GM12878 (cell line): ENCODE measurements around the gene PIP4K2B. TPM values are rescaled to one million over a fixed set of nuclear protein-coding genes. Genes with fewer than 3 reads are reported as not detected.
A peak's percentile ranks its signal among the peaks of the same experiment; 100 is the strongest.

Experiments
- ATAC-seq: fragments of 200-7000 bp; cut with Tn5 transposase; 3 replicates; pipeline ENCODE4 v1.9.1; 2020; ENCODE audit warnings: mild to moderate bottlenecking, moderate library complexity
- BruUV-seq: library from RNA; stranded (reverse); fragments of 400-500 nt; replicated peaks from 2 replicates; lab custom pipeline; 2021; lab: Mats Ljungman, UMichigan
- CTCF ChIA-PET: fragments of 300-600 bp; sonication (Branson Sonifier 250); formaldehyde crosslinking; extraction: SDS; loops from one replicate; lab custom pipeline; 2021; ENCODE audit warnings: inconsistent platforms; lab: Yijun Ruan, JAX
- POLR2A ChIA-PET: fragments of 350-600 bp; formaldehyde crosslinking; extraction: SDS; loops from one replicate; lab custom pipeline; 2021; ENCODE audit warnings: inconsistent platforms; lab: Charles Lee
- RAD21 ChIA-PET: fragments of 300-600 bp; sonication (Branson Sonifier 250); formaldehyde crosslinking; loops from one replicate; lab custom pipeline; 2023; ENCODE audit warnings: antibody characterized with exemption; ENCODE audit not compliant: unreplicated experiment; lab: Charles Lee
- SMC1A ChIA-PET: fragments of 300-600 bp; sonication (Branson Sonifier 250); formaldehyde crosslinking; loops from one replicate; lab custom pipeline; 2023; ENCODE audit not compliant: unreplicated experiment, uncharacterized antibody; lab: Charles Lee
- DNase-seq: peaks from one replicate; pipeline ENCODE4 v3.0.0-alpha.2; 2011; ENCODE audit warnings: low read depth, low spot score
- FAIRE-seq: peaks from 3 replicates; lab custom pipeline; 2011; peaks lifted over from hg19 to GRCh38; lab: Jason Lieb, UNC
- H2AFZ ChIP-seq: 2 replicates; pipeline ENCODE4 v1.6.0; 2011; ENCODE audit warnings: low read depth, low read length, control low read depth; ENCODE audit not compliant: control insufficient read depth
- H3K27ac ChIP-seq: 2 replicates; pipeline ENCODE4 v1.5.1; 2011; ENCODE audit warnings: control low read depth; ENCODE audit not compliant: control insufficient read depth, insufficient read depth
- H3K27me3 ChIP-seq, 2 experiments: replicated peaks in 1 of 2; 2 replicates each; pipeline versions ENCODE4 v1.6.0 to v1.6.1; 2011; ENCODE audit warnings: low read length in 1 of 2; ENCODE audit not compliant: control insufficient read depth in 2 of 2, insufficient read depth in 2 of 2
- H3K36me3 ChIP-seq, 2 experiments: 2 replicates each; pipeline ENCODE4 v1.5.1; 2011; ENCODE audit warnings: low read length in 1 of 2; ENCODE audit not compliant: control insufficient read depth in 2 of 2, insufficient read depth in 2 of 2
- H3K4me1 ChIP-seq: 2 replicates; pipeline ENCODE4 v1.6.1; 2011; ENCODE audit warnings: mild to moderate bottlenecking, low read length, moderate library complexity, mixed read lengths; ENCODE audit not compliant: control insufficient read depth, insufficient read depth
- H3K4me2 ChIP-seq: 2 replicates; pipeline ENCODE4 v1.6.0; 2011; ENCODE audit warnings: control low read depth; ENCODE audit not compliant: control insufficient read depth, insufficient read depth
- H3K4me3 ChIP-seq: fragments of 200-600 bp; sonication (generic); 2 replicates; pipeline ENCODE4 v1.5.1; 2016
- H3K79me2 ChIP-seq: 2 replicates; pipeline ENCODE4 v1.6.0; 2011; ENCODE audit warnings: low read length; ENCODE audit not compliant: control insufficient read depth, insufficient read depth
- H3K9ac ChIP-seq: 2 replicates; pipeline ENCODE4 v1.8.0; 2011; ENCODE audit warnings: low read length, control low read depth, mixed read lengths; ENCODE audit not compliant: control insufficient read depth, insufficient read depth
- H3K9me3 ChIP-seq: replicated peaks from 3 replicates; pipeline ENCODE4 v1.5.1; 2011; ENCODE audit warnings: mild to moderate bottlenecking, low read length; ENCODE audit not compliant: control insufficient read depth, insufficient read depth
- H4K20me1 ChIP-seq: 2 replicates; pipeline ENCODE4 v1.6.0; 2011; ENCODE audit not compliant: control insufficient read depth, insufficient read depth
- BHLHE40 ChIP-seq, 2 experiments: fragments of 450-650 bp in 1 of 2; IDR thresholded peaks; 2 replicates each; pipeline ENCODE4 v1.6.1; 2011 to 2017; ENCODE audit warnings: low read depth in 2 of 2, borderline replicate concordance in 1 of 2, improper control_type of control experiment in 1 of 2, low read length in 1 of 2, mild to moderate bottlenecking in 1 of 2
- FOXK2 ChIP-seq: fragments of 450-650 bp; IDR thresholded peaks from 2 replicates; pipeline ENCODE4 v1.6.1; 2017; ENCODE audit warnings: mild to moderate bottlenecking, moderate library complexity
- IRF4 ChIP-seq: IDR thresholded peaks from 2 replicates; pipeline ENCODE4 v1.6.1; 2011; ENCODE audit warnings: low read depth, low read length
- MXI1 ChIP-seq: fragments of 150-350 bp; IDR thresholded peaks from 2 replicates; pipeline ENCODE4 v1.6.1; 2011; ENCODE audit warnings: low read depth, mild to moderate bottlenecking, inconsistent platforms, low read length, improper control_type of control experiment
- NBN ChIP-seq: fragments of 450-650 bp; IDR thresholded peaks from 2 replicates; pipeline ENCODE4 v1.6.1; 2016
- NR2F1 ChIP-seq: fragments of 450-650 bp; conservative IDR thresholded peaks from 2 replicates; pipeline ENCODE4 v1.6.1; 2017; ENCODE audit warnings: mild to moderate bottlenecking
- SIN3A ChIP-seq: IDR thresholded peaks from 2 replicates; pipeline ENCODE4 v1.6.1; 2012; ENCODE audit warnings: low read depth, low read length, improper control_type of control experiment
- SUZ12 ChIP-seq: fragments of 200-600 bp; sonication (generic); IDR thresholded peaks from one replicate; pipeline ENCODE4 v1.6.1; 2018; ENCODE audit warnings: antibody characterized with exemption, mild to moderate bottlenecking; ENCODE audit not compliant: unreplicated experiment
- TCF12 ChIP-seq: IDR thresholded peaks from 2 replicates; pipeline ENCODE4 v1.6.1; 2011; ENCODE audit warnings: low read depth, mild to moderate bottlenecking, low read length
- WRNIP1 ChIP-seq: IDR thresholded peaks from 2 replicates; pipeline ENCODE4 v1.6.1; 2011; ENCODE audit warnings: low read depth, low read length, improper control_type of control experiment, borderline replicate concordance
- WGBS: methylation state at CpG from one replicate; pipeline ENCODE4 v1.1.6; 2016; ENCODE audit warnings: low lambda C conversion rate; ENCODE audit not compliant: insufficient replicate concordance, insufficient coverage; ENCODE audit errors: missing lambda C conversion rate; 5-methylcytosine and 5-hydroxymethylcytosine counted together
- in situ Hi-C: fragments of 300-500 bp; cut with MboI; formaldehyde crosslinking; loops from 9 replicates; pipeline ENCODE4 v1.14.3; 2018; ENCODE audit warnings: mixed read lengths
- intact Hi-C: fragments of 100-400 bp; cut with micrococcal nuclease; formaldehyde crosslinking; loops from one replicate; pipeline ENCODE4 v1.14.2; 2022; ENCODE audit not compliant: unreplicated experiment
- polyA plus RNA-seq, 11 experiments: library from polyadenylated mRNA; depleted of rRNA in 4 of 11; unstranded in 6 of 11; stranded (reverse) in 5 of 11; fragments of >200 nt; fragmentation: Nextera tagmentation in 4 of 11; fragmentation: Illumina TruSeq in 1 of 11; extraction: Ambion mirVana in 4 of 11; extraction: Trizol in 1 of 11; gene quantifications; 1 replicate in 1 of 11; 2 replicates in 10 of 11; pipeline versions ENCODE4 v1.2.1 to v1.2.3, GENCODE V29; 2011 to 2016; ENCODE audit warnings: inconsistent platforms in 2 of 11, missing spikeins in 2 of 11, low read depth in 1 of 11
- total RNA-seq, 4 experiments: library from RNA; depleted of rRNA in 3 of 4; stranded (reverse); fragments of >200 nt in 3 of 4; fragmentation: Illumina TruSeq in 1 of 4; extraction: Trizol in 1 of 4; gene quantifications; 2 replicates each; pipeline versions ENCODE4 v1.2.1 to v1.2.3, GENCODE V29; 2013 to 2021
- TF ChIP-seq, protein P1 (sequence below): fragments of 450-650 bp; IDR thresholded peaks from 2 replicates; pipeline ENCODE4 v1.6.1; 2017; ENCODE audit warnings: mild to moderate bottlenecking

Gene PIP4K2B
- total and polyA plus RNA-seq, 10 of the 15 experiments (the other 5 are each of a cell fraction or from before 2014, with no cell fraction given): 3.8 to 30.3 (median 18.2) TPM

DNA sequence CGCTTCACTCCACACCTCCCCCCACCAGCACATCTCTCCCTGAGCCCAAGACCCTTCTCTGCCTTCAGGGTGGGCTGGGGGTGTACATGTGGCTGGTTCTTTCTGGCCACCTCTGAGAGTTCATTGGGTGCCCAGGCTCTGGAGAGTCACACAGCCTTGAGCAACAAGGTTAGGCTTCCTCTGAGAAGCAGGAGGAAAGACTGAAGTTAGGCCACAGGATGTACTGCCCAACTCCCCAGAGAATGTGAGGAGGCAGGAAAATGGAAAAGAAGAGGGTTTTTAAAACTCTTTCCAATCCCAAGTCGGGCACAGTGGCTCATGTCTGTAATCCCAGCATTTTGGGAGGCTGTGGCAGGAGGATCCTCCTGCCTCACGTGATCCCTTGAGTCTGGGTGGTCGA is 58.5 kb downstream of the PIP4K2B start:
- POLR2A ChIA-PET: no interaction called here
- H3K9me3 ChIP-seq: no peaks in the 10 kb centered on the region
- CTCF ChIA-PET: no interaction called here
- no peak for FAIRE-seq
- H3K9ac ChIP-seq: no peak overlapping the region
- H3K4me1 ChIP-seq: peaks cover 24% of the 10 kb centered on the region
- RAD21 ChIA-PET: no interaction called here
- no peak overlapping the region for H3K27ac ChIP-seq
- no peak overlapping the region for H2AFZ ChIP-seq
- H3K27me3 ChIP-seq: no peaks in the 10 kb centered on the region
- SMC1A ChIA-PET: no interaction called here
- intact Hi-C loops (no loop called here), in situ Hi-C loops (no loop called here)
- 17% methylated on average over 4 of the region's 4 CpGs for WGBS
- no peak for ATAC-seq
- H3K4me2 ChIP-seq: 0 out of 2 replicates have a peak overlapping the region, but pooled peaks have one; percentile 31
- TF ChIP-seq SUZ12 (no peak), BHLHE40 (IDR thresholded peaks at IDR 0.05; ENCODE audit: borderline replicate concordance in 1 of 2, low read depth in 2 of 2, low read length in 1 of 2) (peak in 1 of 2 experiments; percentile 14; a peak in 1 of 4 replicates), NBN (no peak)
- DNase-seq: no peak
- no peak overlapping the region for H3K4me3 ChIP-seq
- BruUV-seq: no TSS peak
- H3K79me2 ChIP-seq: peaks cover 23% of the 10 kb centered on the region
- H4K20me1 ChIP-seq: no peaks in the 10 kb centered on the region
- peaks cover 4 to 12% of the 10 kb centered on the region in 2 experiments; a peak in 3 of 4 replicates for H3K36me3 ChIP-seq

- peaks cover 4 to 19% of the 10 kb centered on the region in 2 experiments; a peak in 3 of 4 replicates for H3K36me3 ChIP-seq
- no peak for ATAC-seq
- no peak for DNase-seq
- peaks cover 19% of the 10 kb centered on the region for H3K4me1 ChIP-seq
- CTCF ChIA-PET: no interaction called here
- RAD21 ChIA-PET: no interaction called here
- no peak for FAIRE-seq
- POLR2A ChIA-PET: interaction anchor here (0.6 kb wide), 1 partner anchor 13 kb away, joined by 3 read pairs; no protein-coding TSS in a partner anchor
- TF ChIP-seq TCF12: no peak
- TF ChIP-seq FOXK2: no peak
- TF ChIP-seq, protein P1, sequence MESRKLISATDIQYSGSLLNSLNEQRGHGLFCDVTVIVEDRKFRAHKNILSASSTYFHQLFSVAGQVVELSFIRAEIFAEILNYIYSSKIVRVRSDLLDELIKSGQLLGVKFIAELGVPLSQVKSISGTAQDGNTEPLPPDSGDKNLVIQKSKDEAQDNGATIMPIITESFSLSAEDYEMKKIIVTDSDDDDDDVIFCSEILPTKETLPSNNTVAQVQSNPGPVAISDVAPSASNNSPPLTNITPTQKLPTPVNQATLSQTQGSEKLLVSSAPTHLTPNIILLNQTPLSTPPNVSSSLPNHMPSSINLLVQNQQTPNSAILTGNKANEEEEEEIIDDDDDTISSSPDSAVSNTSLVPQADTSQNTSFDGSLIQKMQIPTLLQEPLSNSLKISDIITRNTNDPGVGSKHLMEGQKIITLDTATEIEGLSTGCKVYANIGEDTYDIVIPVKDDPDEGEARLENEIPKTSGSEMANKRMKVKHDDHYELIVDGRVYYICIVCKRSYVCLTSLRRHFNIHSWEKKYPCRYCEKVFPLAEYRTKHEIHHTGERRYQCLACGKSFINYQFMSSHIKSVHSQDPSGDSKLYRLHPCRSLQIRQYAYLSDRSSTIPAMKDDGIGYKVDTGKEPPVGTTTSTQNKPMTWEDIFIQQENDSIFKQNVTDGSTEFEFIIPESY: no peak
- TF ChIP-seq WRNIP1: no peak
- TF ChIP-seq IRF4: no peak
- TF ChIP-seq SIN3A: no peak
- TF ChIP-seq NR2F1: no peak
- TF ChIP-seq MXI1: no peak
- peaks cover 18% of the 10 kb centered on the region for H3K79me2 ChIP-seq
- in situ Hi-C loops (no loop called here), intact Hi-C loops (no loop called here)
- BruUV-seq: no TSS peak
- 90% methylated on average over 14 of the region's 19 CpGs for WGBS
- no peak overlapping the region for H3K9ac ChIP-seq
- no peaks in the 10 kb centered on the region for H4K20me1 ChIP-seq
- no peak overlapping the region for H3K27ac ChIP-seq
- H3K4me3 ChIP-seq: no peak overlapping the region
- SMC1A ChIA-PET: no interaction called here
- H2AFZ ChIP-seq: no peak overlapping the region
- H3K27me3 ChIP-seq: no peaks in the 10 kb centered on the region
- no peaks in the 10 kb centered on the region for H3K9me3 ChIP-seq
- H3K4me2 ChIP-seq: no peak overlapping the region
These were observed 59.3 kb downstream of the PIP4K2B start for GRCh38 chr17:38740044-38740443.
